Liver (tissue), 9 donors: ENCODE measurements around the gene CIITA. TPM values are rescaled to one million over a fixed set of nuclear protein-coding genes. Genes with fewer than 3 reads are reported as not detected.

Experiments used
- DNase-seq: peaks from one replicate; pipeline ENCODE4 v3.0.0-alpha.2; 2017; ENCODE audit warnings: low spot score
- H3K27ac ChIP-seq, 2 donors: one replicate each; pipeline ENCODE4 v1.7.0; 2013; ENCODE audit warnings: inconsistent platforms in 2 of 2, low read length in 2 of 2, control low read depth in 1 of 2, low read depth in 1 of 2, mild to moderate bottlenecking in 1 of 2
- H3K27me3 ChIP-seq, 4 donors: one replicate each; pipeline versions ENCODE4 v1.6.1 to v1.7.0; 2013; ENCODE audit warnings: low read length in 3 of 4, inconsistent platforms in 1 of 4, mild to moderate bottlenecking in 1 of 4, moderate library complexity in 1 of 4; ENCODE audit not compliant: control insufficient read depth in 4 of 4, insufficient read depth in 4 of 4
- H3K36me3 ChIP-seq, 4 donors: one replicate each; pipeline versions ENCODE4 v1.6.1 to v1.7.0; 2013; ENCODE audit warnings: low read length in 3 of 4, mild to moderate bottlenecking in 3 of 4, low read depth in 1 of 4, moderate library complexity in 1 of 4; ENCODE audit not compliant: control insufficient read depth in 4 of 4, insufficient read depth in 3 of 4
- H3K4me1 ChIP-seq, 4 donors: one replicate each; pipeline versions ENCODE4 v1.6.1 to v1.7.0; 2013; ENCODE audit warnings: low read length in 3 of 4, mild to moderate bottlenecking in 3 of 4, moderate library complexity in 1 of 4; ENCODE audit not compliant: control insufficient read depth in 4 of 4, insufficient read depth in 4 of 4
- H3K4me3 ChIP-seq, 3 donors: one replicate each; pipeline versions ENCODE4 v1.6.1 to v1.7.0; 2013; ENCODE audit warnings: low read length in 3 of 3, control low read depth in 1 of 3, low read depth in 1 of 3, mild to moderate bottlenecking in 1 of 3
- H3K9ac ChIP-seq, 2 donors: one replicate each; pipeline ENCODE4 v1.7.0; 2013; ENCODE audit warnings: low read length in 2 of 2, mild to moderate bottlenecking in 2 of 2, moderate library complexity in 2 of 2, control low read depth in 1 of 2, low read depth in 1 of 2
- H3K9me3 ChIP-seq, 4 donors: one replicate each; pipeline versions ENCODE4 v1.6.1 to v1.7.0; 2013; ENCODE audit warnings: low read length in 3 of 4; ENCODE audit not compliant: control insufficient read depth in 4 of 4
- EGR1 ChIP-seq, 2 donors: IDR thresholded peaks; 2 replicates each; pipeline ENCODE4 v1.6.1; 2016 to 2018; ENCODE audit warnings: antibody characterized with exemption in 2 of 2, low read depth in 2 of 2
- FOXA1 ChIP-seq: IDR thresholded peaks from 2 replicates; pipeline ENCODE4 v1.6.1; 2016; ENCODE audit warnings: antibody characterized with exemption
- GABPA ChIP-seq, 2 donors: IDR thresholded peaks in 1 of 2; conservative IDR thresholded peaks in 1 of 2; 2 replicates each; pipeline ENCODE4 v1.6.1; 2016; ENCODE audit warnings: antibody characterized with exemption in 2 of 2, mild to moderate bottlenecking in 1 of 2, moderate library complexity in 1 of 2
- HNF4A ChIP-seq, 2 donors: conservative IDR thresholded peaks; 2 replicates each; pipeline ENCODE4 v1.6.1; 2016; ENCODE audit warnings: antibody characterized with exemption in 2 of 2, mild to moderate bottlenecking in 2 of 2
- JUND ChIP-seq, 2 donors: IDR thresholded peaks; 2 replicates each; pipeline ENCODE4 v1.6.1; 2016; ENCODE audit warnings: antibody characterized with exemption in 2 of 2
- NR2F2 ChIP-seq: IDR thresholded peaks from 2 replicates; pipeline ENCODE4 v1.6.1; 2016; ENCODE audit warnings: antibody characterized with exemption
- RAD21 ChIP-seq, 2 donors: IDR thresholded peaks; 2 replicates each; pipeline ENCODE4 v1.6.1; 2016; ENCODE audit warnings: antibody characterized with exemption in 2 of 2, mild to moderate bottlenecking in 2 of 2
- RXRA ChIP-seq, 2 donors: IDR thresholded peaks; 2 replicates each; pipeline ENCODE4 v1.6.1; 2017 to 2018; ENCODE audit warnings: antibody characterized with exemption in 2 of 2, mild to moderate bottlenecking in 1 of 2
- WGBS: extraction: QIAGEN DNeasy Blood & Tissue Kit; methylation state at CpG from one replicate; pipeline ENCODE4 v1.1.7; 2013; 5-methylcytosine and 5-hydroxymethylcytosine counted together
- polyA plus RNA-seq, 2 donors: library from polyadenylated mRNA; stranded (reverse) in 1 of 2; unstranded in 1 of 2; fragments of 200-250 nt in 1 of 2; fragments of >200 nt in 1 of 2; fragmentation: Nextera tagmentation in 1 of 2; extraction: Ambion mirVana in 1 of 2; gene quantifications; one replicate each; pipeline versions ENCODE4 v1.2.1 to v1.2.3, GENCODE V29; 2013 to 2015
- total RNA-seq, 2 donors: library from RNA; depleted of rRNA; stranded (reverse); fragments of >200 nt; gene quantifications; one replicate each; pipeline ENCODE4 v1.2.3, GENCODE V29; 2014
- TF ChIP-seq, protein P1 (sequence below): IDR thresholded peaks from 2 replicates; pipeline ENCODE4 v1.6.1; 2016; ENCODE audit warnings: antibody characterized with exemption
- TF ChIP-seq, protein P2 (sequence below): IDR thresholded peaks from 2 replicates; pipeline ENCODE4 v1.6.1; 2016; ENCODE audit warnings: antibody characterized with exemption
- TF ChIP-seq, protein P3 (sequence below): fragments of 150-350 bp; IDR thresholded peaks from 2 replicates; pipeline ENCODE4 v1.5.1; 2017; ENCODE audit warnings: improper control_type of control experiment, low read depth, low read length; ENCODE audit not compliant: missing input control
- donor health status: healthy.
- donor health status: healthy.
- donor health status: healthy.
- donor health status: healthy.
- donor health status: healthy.

CIITA gene
- total and polyA plus RNA-seq, 4 donors: 1.6 to 4.2 (median 2.2) TPM

DNA sequence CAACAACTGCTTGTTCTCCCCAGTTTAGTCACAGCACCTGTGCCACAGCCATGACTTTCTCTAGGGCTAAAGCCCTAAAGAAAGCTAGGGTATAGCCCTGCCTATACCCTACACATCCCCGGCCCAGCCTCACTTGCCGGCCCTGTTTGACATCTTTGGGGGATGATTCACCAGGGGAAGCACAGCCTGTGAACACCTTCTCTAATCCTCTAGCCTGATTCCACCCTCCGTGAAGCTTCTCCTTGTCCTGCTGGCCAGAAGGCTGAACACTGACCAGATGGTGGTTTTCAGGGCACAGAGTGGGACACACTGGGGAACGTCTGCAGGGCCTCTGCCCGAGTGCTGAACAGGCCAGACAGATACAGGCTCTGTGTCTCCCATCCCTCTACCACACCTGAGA, 73.4 kb downstream of the CIITA start (continued):
- TF ChIP-seq, protein P1, sequence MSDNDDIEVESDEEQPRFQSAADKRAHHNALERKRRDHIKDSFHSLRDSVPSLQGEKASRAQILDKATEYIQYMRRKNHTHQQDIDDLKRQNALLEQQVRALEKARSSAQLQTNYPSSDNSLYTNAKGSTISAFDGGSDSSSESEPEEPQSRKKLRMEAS: no peak

DNA sequence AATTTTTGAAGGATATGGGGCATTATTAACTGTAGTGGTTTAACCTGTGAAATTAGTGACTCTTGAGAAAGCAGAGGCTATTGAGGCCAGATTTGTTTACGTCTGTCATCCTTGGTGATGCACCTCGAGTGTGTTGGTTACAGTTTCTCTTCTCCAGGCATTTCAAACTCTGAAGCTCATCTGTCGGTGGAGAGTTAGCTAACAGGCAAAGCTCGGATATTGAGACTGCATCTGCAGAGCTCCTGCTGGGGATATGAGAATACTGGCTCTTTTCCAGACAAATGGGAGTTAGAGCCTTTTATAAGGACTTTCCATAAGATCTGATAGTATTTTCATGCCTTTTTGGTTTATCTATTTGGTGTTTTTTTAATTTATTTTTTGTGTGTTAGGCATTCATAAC, 74.0 kb downstream of the CIITA start:
- Histone ChIP-seq H3K27me3 (no peaks in the 10 kb centered on the region), H3K36me3 (no peaks in the 10 kb centered on the region), H3K27ac (peak overlapping the region in 1 of 2 donors; percentile 27), H3K4me3 (no peak overlapping the region), H3K9ac (no peak overlapping the region), H3K9me3 (no peaks in the 10 kb centered on the region), H3K4me1 (peaks cover 6 to 37% (median 27%) of the 10 kb centered on the region in 4 donors)
- WGBS: 57% methylated on average over 4 of the region's 4 CpGs
- TF ChIP-seq RAD21 (IDR thresholded peaks at IDR 0.05) (no peak), EGR1 (IDR thresholded peaks at IDR 0.05; ENCODE audit: low read depth in 2 of 2) (no peak), RXRA (IDR thresholded peaks at IDR 0.05) (no peak), HNF4A (conservative IDR thresholded peaks at IDR 0.05) (no peak), GABPA (IDR thresholded peaks at IDR 0.05 in 1 of 2, conservative IDR thresholded peaks at IDR 0.05 in 1 of 2) (no peak), NR2F2 (no peak)
- TF ChIP-seq, protein P2, sequence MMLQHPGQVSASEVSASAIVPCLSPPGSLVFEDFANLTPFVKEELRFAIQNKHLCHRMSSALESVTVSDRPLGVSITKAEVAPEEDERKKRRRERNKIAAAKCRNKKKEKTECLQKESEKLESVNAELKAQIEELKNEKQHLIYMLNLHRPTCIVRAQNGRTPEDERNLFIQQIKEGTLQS: no peak
- TF ChIP-seq, protein P3, sequence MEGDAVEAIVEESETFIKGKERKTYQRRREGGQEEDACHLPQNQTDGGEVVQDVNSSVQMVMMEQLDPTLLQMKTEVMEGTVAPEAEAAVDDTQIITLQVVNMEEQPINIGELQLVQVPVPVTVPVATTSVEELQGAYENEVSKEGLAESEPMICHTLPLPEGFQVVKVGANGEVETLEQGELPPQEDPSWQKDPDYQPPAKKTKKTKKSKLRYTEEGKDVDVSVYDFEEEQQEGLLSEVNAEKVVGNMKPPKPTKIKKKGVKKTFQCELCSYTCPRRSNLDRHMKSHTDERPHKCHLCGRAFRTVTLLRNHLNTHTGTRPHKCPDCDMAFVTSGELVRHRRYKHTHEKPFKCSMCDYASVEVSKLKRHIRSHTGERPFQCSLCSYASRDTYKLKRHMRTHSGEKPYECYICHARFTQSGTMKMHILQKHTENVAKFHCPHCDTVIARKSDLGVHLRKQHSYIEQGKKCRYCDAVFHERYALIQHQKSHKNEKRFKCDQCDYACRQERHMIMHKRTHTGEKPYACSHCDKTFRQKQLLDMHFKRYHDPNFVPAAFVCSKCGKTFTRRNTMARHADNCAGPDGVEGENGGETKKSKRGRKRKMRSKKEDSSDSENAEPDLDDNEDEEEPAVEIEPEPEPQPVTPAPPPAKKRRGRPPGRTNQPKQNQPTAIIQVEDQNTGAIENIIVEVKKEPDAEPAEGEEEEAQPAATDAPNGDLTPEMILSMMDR: no peak
- DNase-seq: no peak

DNA sequence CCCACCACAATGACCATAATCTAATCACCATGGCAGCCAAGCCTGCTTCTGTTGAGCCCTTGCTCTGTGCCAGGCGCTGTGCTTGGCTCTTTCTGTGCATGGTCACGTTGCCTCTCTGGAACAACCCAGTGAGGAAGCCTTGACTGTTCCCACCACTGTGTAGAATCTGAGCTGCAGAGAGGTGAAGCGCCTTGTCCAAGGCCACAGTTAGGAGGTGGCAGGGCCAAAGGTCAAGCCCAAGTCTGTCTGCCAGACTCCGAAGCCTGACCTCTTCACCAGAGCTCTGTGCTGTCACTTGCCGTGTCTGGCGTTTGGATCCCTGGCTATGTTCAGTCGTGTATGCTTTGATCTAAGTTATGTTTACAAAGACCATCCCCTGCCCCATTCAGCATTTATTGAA, 77.9 kb downstream of the CIITA start:
- H3K9ac ChIP-seq: no peak overlapping the region
- H3K4me3 ChIP-seq: no peak overlapping the region
- H3K9me3 ChIP-seq: no peaks in the 10 kb centered on the region
- 46% methylated on average over 7 of the region's 7 CpGs for WGBS
- H3K27me3 ChIP-seq: no peaks in the 10 kb centered on the region
- no peak overlapping the region for H3K27ac ChIP-seq
- TF ChIP-seq EGR1 (IDR thresholded peaks at IDR 0.05; ENCODE audit: low read depth in 2 of 2) (no peak), FOXA1 (no peak), NR2F2 (no peak)
- peaks cover 1 to 31% (median 23%) of the 10 kb centered on the region in 4 donors for H3K4me1 ChIP-seq
- DNase-seq: no peak
- H3K36me3 ChIP-seq: peaks cover 0 to 3% (median 1%) of the 10 kb centered on the region in 4 donors

DNA sequence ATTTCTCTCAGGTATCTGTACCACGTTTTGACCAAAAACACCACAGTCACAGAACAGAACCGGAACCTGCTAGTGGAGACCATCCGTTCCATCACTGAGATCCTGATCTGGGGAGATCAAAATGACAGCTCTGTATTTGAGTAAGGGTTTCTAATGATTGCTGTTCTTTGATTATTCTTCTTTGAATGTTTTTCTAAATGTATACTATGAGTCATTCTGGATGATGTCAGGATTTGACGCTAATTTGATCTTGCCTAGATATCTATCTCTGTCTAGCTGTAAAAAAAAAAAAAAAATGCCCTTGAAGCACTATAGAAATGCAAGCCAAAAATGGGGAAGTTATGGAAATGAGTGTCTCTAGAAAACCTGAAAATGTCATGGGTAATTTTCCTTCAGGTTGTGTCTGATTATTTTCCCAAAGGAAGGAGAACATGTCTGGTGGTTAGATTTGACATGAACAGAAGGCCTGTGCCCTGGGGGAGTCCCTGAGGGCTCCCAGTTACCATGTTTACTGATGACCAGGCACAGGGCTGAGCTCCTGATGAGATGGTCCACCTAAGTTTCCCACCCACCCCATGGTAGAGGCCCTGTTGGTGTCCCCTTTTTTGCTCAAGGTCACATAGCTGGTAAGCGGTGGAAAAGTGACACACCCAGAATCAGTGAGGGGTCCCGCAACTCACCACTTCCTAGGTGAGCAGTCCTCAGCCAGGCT, 80.9 kb downstream of the CIITA start:
- Histone ChIP-seq H3K27me3 (no peaks in the 10 kb centered on the region), H3K36me3 (peaks cover 0 to 11% (median 5%) of the 10 kb centered on the region in 4 donors), H3K4me3 (no peak overlapping the region), H3K4me1 (peaks cover 1 to 13% (median 12%) of the 10 kb centered on the region in 4 donors), H3K9ac (no peak overlapping the region), H3K27ac (no peak overlapping the region), H3K9me3 (no peaks in the 10 kb centered on the region)
- TF ChIP-seq FOXA1 (no peak), JUND (IDR thresholded peaks at IDR 0.05) (no peak)
- no peak for DNase-seq
- WGBS: 88% methylated on average over 6 of the region's 6 CpGs
